ENCODE results near the gene BANK1.

The BANK1 gene

DNA sequence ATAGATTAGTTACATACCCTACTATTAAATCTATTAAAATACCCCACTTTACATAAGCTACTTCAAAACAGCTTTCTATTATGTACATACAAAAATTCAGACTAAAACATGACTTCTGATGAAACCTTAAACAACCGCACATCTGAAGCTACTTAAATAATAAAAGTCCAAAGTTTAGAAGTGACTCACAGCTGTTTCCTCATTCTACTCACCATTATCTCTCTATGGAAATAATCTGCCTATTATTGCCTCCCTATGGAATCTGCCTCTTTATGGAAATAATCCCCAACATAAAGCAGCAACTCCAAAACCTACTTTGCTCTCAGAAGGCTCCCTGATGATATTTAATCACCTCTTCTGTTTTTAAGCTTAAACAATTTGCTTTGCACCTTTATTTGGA, 15.7 kb upstream of the BANK1 start:
- TF ChIP-seq, protein P1, sequence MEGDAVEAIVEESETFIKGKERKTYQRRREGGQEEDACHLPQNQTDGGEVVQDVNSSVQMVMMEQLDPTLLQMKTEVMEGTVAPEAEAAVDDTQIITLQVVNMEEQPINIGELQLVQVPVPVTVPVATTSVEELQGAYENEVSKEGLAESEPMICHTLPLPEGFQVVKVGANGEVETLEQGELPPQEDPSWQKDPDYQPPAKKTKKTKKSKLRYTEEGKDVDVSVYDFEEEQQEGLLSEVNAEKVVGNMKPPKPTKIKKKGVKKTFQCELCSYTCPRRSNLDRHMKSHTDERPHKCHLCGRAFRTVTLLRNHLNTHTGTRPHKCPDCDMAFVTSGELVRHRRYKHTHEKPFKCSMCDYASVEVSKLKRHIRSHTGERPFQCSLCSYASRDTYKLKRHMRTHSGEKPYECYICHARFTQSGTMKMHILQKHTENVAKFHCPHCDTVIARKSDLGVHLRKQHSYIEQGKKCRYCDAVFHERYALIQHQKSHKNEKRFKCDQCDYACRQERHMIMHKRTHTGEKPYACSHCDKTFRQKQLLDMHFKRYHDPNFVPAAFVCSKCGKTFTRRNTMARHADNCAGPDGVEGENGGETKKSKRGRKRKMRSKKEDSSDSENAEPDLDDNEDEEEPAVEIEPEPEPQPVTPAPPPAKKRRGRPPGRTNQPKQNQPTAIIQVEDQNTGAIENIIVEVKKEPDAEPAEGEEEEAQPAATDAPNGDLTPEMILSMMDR (IDR thresholded peaks at IDR 0.05; ENCODE audit: insufficient read depth, low read depth, low read length, missing control alignments) = no peak
- no peak overlapping the region for H3K4me3 ChIP-seq (ENCODE audit: low read length)
- peak; percentile 46 for DNase-seq (ENCODE audit: low read depth)

DNA sequence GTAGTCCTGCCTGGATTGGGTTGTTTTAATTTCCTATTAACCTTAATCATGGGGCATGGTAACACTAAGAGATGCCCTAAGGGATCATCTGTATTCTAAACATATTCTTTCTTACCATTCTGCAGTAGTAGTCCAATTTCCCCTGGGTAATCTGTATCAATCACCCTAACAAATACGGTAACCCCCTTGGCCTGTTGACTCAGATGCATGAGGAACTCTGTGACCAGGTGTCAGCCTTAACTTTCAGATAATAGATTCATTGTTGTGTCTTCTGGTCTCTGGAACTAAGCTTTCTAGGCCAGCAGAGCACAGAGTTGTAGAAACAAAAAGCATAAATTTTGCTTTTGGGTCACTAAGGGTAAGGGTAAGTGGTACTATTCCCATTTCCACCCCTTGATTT, 13.1 kb upstream of the BANK1 start:
- DNase-seq (ENCODE audit: low read depth) = no peak
- no peak overlapping the region for H3K4me3 ChIP-seq (ENCODE audit: low read length)
- TF ChIP-seq, protein P1 (IDR thresholded peaks at IDR 0.05; ENCODE audit: insufficient read depth, low read depth, low read length, missing control alignments) = no peak

DNA sequence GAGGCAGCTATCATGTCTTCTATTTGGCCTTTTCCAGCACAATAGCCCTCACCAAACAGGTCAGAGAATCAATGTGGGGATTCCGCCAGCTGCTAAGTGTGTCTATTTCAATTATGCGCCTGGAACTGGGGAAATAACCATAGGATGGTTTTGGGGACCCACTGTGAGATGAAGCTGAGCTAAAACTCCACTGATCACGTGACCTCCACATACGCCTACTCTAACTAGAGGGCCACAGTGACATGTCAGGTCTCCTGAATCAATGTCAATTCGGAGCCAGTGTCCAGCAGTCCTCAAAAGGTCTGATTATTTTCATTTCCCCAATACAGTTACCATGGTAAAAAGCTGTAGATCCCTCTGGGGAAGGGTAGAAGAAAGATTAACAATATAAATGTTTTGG, 10.2 kb upstream of the BANK1 start:
- DNase-seq (ENCODE audit: low read depth) = no peak
- H3K4me3 ChIP-seq (ENCODE audit: low read length) = no peak overlapping the region
- TF ChIP-seq, protein P1 (IDR thresholded peaks at IDR 0.05; ENCODE audit: insufficient read depth, low read depth, low read length, missing control alignments) = no peak

DNA sequence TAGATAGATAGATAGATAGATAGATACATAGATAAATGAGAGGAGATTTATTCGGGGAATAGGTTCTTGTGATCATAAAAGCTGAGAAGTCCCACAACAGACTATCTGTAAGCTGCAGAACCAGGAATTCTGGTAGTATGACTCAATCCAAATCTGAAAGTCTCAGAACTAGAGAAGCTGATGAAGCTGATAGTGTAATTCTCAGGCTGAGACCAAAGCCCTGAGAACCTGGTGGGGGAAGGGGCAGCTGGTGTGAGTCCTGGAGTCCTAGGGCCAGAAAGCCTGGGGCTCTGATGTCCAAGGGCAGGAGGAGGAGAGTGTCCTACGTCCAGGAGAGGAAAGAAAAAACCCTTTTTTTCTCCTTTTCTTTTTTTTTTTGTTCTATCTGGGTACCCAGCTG, 8.0 kb upstream of the BANK1 start:
- TF ChIP-seq, protein P1 (IDR thresholded peaks at IDR 0.05; ENCODE audit: insufficient read depth, low read depth, low read length, missing control alignments) = no peak
- DNase-seq (ENCODE audit: low read depth) = peak; percentile 55
- H3K4me3 ChIP-seq (ENCODE audit: low read length) = no peak overlapping the region

DNA sequence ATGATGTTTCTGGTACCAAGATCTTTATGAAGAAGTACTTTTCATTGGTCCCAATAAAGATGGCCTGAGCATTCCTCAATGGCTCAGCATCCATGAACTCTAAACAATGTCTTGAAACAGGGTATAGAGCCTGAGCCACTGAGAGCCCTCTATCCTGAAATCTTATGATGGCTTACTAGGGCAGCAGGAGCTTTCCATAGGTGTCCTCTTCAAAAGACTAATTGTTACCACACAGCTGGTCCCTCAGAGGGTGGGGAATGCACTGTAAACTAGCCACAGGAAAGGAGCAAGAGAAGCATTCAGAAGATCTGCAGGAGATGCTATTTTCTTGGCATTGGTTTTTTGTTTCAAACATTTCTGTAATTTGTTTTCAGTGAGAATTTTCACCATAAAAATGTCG, 5.6 kb upstream of the BANK1 start:
- no peak overlapping the region for H3K4me3 ChIP-seq (ENCODE audit: low read length)
- DNase-seq (ENCODE audit: low read depth) = no peak
- TF ChIP-seq, protein P1 (IDR thresholded peaks at IDR 0.05; ENCODE audit: insufficient read depth, low read depth, low read length, missing control alignments) = no peak

DNA sequence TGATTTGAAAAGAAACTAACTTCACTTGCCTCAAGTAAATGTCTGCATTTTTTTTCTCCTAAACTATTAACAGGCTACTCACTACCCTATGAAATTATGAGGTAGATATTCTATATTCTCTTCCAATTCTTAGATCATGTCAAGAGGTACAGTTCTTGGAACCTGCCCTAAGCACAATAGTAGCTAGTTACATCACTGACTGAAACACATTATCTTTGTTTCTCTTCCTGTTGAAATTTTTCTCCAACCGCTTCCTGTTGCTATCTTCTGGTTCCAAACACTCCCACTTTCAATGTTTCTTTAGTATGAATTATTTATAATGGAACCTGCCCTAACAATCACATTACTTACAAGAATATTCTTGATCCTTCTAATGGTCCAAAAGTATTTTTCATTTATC, 5.0 kb upstream of the BANK1 start:
- DNase-seq (ENCODE audit: low read depth) = no peak
- TF ChIP-seq, protein P1 (IDR thresholded peaks at IDR 0.05; ENCODE audit: insufficient read depth, low read depth, low read length, missing control alignments) = no peak
- no peak overlapping the region for H3K4me3 ChIP-seq (ENCODE audit: low read length)

DNA sequence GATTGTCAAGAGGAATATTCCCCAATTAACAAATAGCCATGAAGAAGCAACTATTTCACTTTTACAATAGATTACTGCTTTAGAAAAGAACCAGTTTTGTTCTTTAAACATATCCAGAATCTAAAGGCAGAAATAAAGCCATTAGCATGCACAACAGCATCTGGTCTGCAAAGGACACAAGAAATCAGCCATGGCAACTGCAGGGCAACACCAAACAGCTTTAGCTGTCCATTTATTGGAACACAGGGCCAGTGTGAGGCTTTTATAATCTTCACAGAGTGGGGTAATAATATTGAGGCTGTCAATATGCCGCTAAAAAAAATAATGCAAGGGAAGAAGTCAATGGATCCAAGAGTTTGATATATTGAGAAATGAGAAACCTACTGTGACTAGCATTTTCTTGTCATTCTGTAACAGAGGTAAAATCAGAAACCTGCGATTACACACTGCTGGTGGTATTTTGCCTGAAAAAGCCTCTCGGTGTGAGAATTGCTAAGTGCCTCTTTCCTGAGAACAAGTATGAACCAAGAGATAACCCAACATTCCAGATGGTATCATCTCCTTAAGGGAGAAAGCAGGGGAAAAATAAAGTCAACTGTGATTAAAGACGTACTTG, 2.7 kb upstream of the BANK1 start:
- no peak for DNase-seq (ENCODE audit: low read depth)
- H3K4me3 ChIP-seq (ENCODE audit: low read length) = no peak overlapping the region
- TF ChIP-seq, protein P1 (IDR thresholded peaks at IDR 0.05; ENCODE audit: insufficient read depth, low read depth, low read length, missing control alignments) = no peak
